Body of pancreas (tissue), 4 donors: ENCODE data around the gene FBN1.

Experiments
- CTCF ChIP-seq, 7 experiments: fragments of 450-650 bp in 4 of 7; fragments of 200-600 bp in 3 of 7; sonication (generic) in 3 of 7; IDR thresholded peaks; one replicate each; pipeline ENCODE4 v1.5.1; 2016 to 2019; ENCODE audit warnings: antibody characterized with exemption in 7 of 7
- POLR2A ChIP-seq, 3 donors: fragments of 450-650 bp; IDR thresholded peaks; one replicate each; pipeline ENCODE4 v1.6.1; 2016; ENCODE audit warnings: antibody characterized with exemption in 3 of 3, mild to moderate bottlenecking in 2 of 3

- TF ChIP-seq CTCF (IDR thresholded peaks at IDR 0.05) = no peak
- TF ChIP-seq POLR2A (IDR thresholded peaks at IDR 0.05) = no peak
These were observed 271.6 kb downstream of the FBN1 start for GRCh38 chr15:48373821-48374451.
